ENCODE results near the gene ANO8.
A peak's percentile ranks its signal among the peaks of the same experiment; 100 is the strongest.
"Not testable (repeated sequence)": the region's sequence is repeated elsewhere in the genome, so short reads cannot be mapped to it uniquely, and the experiment has no call there.

The ANO8 gene, protein sequence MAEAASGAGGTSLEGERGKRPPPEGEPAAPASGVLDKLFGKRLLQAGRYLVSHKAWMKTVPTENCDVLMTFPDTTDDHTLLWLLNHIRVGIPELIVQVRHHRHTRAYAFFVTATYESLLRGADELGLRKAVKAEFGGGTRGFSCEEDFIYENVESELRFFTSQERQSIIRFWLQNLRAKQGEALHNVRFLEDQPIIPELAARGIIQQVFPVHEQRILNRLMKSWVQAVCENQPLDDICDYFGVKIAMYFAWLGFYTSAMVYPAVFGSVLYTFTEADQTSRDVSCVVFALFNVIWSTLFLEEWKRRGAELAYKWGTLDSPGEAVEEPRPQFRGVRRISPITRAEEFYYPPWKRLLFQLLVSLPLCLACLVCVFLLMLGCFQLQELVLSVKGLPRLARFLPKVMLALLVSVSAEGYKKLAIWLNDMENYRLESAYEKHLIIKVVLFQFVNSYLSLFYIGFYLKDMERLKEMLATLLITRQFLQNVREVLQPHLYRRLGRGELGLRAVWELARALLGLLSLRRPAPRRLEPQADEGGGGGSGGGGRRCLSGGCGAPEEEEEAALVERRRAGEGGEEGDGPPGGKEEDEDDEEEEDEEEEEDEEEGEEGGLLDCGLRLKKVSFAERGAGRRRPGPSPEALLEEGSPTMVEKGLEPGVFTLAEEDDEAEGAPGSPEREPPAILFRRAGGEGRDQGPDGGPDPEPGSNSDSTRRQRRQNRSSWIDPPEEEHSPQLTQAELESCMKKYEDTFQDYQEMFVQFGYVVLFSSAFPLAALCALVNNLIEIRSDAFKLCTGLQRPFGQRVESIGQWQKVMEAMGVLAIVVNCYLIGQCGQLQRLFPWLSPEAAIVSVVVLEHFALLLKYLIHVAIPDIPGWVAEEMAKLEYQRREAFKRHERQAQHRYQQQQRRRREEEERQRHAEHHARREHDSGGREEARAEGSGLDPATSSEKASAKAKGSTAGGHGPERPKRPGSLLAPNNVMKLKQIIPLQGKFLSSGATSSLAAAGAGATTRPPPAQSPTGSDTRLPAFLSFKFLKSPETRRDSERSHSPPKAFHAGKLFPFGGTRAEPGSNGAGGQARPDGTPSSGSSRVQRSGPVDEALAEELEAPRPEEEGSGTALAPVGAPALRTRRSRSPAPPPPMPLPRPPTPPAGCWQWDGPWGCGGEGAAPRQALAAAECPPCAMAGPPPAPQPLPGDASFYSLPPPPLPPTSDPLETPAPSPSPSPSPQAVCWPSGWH

DNA sequence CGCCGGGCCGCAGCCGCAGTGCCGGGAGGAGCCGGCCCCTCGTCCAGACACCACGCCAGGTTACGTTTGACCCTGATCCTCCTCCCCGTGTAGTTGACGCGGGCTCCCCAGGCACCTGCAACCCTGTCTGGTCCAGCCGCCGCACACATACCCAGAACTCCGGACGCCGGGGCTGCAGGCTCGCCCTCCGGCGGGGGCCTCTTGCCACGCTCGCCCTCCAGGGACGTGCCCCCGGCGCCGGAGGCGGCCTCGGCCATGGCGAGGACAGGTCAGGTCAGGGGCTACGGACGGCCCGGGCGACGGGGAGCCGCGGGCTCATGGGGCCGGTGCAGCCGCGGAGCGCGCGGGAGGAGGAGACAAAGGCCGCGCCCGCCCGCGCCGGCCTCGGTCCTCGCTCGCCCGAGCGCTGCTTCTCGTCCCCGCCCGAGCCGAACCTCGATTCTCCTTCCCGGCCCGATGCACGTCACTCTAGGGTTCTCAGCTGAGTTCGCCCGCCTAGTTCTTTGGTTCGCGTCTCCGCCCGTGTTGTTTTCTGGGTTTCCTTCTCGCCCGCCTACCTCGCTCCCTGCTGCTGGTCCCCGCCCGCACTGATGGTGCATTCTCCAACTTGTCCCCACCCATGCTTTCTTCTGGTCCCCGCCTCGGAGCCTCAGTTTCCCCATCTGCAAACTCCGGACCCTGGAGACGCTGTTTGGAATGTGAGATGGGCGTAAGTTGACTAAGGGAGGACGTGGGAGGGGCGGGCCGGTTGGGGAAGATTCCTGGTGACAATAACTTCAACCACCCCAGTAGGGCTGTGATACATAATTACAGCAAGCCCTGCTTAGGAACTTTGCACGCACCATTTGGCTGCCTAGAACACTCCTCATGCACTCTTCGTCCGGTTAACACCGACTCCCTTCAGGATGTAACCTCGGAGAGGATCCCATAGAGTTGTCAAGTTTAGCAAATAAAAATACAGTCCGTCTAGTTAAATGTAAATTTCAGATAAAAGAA lies at the start of gene ANO8:
Gene ANO8, minus strand, starts transcription at position 442 of the 996 bp plus-strand sequence. Its CDS starts 185 bp downstream, at position 257.
- DNase-seq, result peak; percentile 88

DNA sequence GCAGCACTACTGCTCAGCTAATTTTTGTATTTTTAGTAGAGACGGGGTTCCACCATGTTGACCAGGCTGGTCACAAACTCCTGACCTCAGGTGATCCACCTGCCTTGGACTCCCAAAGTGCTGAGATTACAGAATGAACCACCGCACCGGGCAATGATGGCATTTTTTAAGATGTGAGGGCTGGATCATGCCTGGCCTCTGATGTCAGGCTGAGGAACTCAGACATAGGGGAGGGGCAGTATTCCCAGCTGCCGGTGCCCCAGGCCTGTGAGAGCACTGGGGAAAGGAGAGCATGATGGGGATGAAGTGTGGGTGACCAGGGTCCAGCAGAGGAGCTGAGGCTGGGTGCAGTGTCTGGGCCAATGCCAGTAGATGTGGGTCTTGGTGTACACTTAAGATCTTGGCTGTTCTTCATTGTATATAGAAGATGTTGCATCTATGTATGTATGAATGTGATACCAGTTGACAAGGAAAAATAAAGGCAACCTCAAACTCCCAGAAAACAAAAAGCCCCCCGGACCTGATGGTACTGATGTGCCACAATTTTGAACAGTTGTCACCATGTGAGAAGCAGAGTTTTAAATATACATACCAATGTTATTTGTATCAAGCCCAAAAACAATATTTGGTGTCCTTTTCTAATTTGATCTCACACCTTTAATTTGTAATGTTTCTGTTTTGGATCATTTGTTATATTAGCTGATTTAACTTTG lies 45.9 kb upstream of the ANO8 start:
- no peak for DNase-seq

DNA sequence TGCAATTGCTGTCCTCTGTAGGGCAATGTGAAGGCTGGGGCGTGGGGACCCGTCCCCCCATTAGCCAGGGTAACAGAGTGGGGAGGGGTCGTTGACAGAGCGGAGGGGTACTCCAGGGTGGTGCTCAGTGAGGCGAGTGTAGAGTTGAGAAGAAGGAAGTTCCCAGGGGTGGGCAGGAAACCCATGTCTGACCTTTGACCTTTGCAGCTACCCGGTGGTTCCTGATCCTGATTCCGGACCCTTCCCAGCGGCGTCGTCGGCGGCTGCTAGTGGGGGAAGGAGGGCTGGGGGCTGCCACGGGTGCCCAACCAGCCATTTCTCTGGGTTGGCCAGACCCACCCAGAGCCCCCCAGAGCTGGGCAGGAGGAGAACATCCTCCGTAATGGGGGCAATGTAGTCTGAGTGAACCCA lies 44.6 kb upstream of the ANO8 start:
- no peak for DNase-seq

DNA sequence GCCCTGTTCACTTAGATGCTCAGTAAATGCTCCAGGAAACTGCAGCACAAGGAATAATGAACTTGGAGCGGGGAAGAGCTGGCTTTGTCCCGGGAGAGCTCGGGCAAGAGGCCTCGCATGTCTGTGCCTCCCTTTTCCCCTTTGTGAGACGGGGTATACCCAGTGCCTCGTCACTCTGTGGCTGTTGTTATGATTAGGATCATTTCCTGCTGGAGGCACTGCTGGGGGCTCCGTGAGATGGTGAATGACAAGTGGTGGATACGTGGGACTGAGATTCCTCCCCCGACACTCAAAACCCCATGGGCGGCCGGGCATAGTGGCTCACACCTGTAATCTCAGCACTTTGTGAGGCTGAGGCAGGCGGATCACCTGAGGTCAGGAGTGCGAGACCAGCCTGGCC lies 43.6 kb upstream of the ANO8 start:
- DNase-seq, result no peak

DNA sequence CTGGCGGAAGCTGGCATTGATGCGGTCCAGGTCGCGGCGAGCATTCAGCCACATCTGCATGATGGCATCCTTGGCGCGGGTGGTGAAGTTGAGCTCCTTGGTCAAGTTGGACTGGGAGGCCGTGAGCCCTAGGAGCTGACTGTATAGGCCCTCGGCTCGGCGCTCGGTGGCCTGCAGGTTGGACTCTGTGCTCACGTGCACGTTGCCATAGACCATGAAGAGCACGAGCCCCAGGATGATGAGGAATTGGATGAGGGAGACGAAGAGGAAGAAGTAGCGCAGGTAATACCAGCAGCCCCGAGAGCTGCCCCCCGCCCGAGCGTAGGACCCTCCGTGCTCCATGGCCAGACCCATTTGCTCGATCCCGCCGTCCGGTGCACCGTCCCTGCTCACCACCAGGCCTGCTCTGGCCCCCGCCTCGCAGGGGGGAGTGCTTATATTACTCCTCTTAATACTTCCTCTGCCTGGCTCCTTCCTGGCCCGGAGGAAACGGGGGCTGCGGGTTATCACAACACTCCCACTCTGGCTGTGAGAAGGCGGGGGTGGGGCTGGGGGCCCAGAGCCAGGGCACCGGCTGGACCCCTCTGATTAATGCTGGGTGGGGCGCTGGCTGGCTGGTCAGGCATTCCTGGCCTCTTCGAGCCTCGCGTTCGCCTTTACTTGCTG lies 42.4 kb upstream of the ANO8 start, which contains the start of gene PLVAP:
Gene PLVAP, minus strand, starts transcription at position 408 of the 666 bp plus-strand sequence. Its CDS starts 54 bp downstream, at position 354.
- no peak for DNase-seq

DNA sequence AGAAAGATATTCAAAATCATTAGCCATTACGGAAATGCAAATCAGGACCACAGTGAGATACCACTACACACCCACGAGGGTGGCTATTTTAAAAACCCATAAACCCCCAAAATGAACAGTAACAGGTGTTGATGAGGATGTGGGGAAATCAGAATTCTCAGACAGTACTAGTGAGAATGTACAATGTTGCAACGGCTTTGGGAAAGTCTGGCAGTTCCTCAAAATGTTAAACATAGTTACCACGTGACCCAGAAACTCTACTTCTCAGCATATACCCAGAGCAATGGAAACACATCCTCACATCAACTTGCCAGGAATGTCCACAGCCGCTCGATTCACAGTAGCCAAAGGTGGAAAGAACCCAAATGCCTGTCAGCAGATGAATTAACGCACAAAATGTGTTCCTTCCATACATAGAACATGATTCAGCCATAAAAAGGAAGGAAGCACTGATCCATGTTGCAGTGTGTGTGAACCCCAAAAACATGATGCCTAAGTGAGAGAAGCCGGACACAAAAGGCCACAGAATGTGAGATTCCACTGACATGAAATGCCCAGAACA lies 35.5 kb upstream of the ANO8 start:
- no peak for DNase-seq

DNA sequence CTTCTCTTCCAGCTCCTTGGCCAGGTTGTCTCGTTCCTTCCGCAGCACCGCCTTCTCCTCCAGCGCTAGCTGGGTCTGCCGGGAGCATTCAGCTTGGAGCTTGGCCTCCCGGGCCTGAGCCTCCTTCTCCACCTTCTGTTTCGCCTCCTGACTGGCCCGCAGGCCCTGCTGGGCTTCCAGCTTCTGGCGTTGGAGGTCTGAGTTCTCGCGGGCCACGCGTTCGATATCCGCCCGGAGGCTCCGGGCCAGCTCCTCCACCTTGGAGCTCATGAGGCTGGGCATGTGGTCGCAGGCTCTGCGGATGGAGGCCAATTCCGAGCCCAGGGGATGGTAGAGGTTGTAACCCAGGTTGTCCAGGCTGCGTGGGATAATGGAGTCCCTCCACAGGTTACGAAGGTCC lies 30.7 kb upstream of the ANO8 start:
- no peak for DNase-seq

DNA sequence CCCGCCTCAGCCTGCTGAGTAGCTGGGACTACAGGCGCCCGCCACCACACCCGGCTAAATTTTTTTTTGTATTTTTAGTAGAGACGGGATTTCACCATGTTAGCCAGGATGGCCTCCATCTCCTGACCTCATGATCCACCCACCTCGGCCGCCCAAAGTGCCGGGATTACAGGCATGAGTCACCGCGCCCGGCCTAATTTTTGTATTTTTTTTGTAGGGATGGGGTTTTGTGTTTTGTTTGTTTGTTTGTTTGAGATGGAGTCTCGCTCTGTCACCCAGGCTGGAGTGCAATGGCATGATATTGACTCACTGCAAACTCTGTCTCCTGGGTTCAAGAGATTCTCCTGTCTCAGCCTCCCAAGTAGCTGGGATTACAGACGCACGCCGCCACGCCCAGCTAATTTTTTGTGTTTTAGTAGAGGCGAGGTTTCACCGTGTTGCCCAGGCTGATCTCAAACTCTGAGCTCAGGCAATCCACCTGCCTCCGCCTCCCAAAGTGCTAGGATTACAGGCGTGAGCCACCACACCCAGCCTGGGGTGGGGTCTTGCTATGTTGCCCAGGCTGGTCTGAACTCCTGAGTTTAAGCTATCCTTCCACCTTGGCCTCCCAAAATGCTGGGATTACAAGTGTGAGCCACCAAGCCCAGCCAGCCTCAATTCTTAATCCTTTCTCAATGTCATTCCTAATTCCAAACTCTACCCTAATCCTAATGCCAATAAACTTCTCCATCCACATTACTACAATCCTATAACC lies 29.4 kb upstream of the ANO8 start:
- not testable (repeated sequence) for DNase-seq

DNA sequence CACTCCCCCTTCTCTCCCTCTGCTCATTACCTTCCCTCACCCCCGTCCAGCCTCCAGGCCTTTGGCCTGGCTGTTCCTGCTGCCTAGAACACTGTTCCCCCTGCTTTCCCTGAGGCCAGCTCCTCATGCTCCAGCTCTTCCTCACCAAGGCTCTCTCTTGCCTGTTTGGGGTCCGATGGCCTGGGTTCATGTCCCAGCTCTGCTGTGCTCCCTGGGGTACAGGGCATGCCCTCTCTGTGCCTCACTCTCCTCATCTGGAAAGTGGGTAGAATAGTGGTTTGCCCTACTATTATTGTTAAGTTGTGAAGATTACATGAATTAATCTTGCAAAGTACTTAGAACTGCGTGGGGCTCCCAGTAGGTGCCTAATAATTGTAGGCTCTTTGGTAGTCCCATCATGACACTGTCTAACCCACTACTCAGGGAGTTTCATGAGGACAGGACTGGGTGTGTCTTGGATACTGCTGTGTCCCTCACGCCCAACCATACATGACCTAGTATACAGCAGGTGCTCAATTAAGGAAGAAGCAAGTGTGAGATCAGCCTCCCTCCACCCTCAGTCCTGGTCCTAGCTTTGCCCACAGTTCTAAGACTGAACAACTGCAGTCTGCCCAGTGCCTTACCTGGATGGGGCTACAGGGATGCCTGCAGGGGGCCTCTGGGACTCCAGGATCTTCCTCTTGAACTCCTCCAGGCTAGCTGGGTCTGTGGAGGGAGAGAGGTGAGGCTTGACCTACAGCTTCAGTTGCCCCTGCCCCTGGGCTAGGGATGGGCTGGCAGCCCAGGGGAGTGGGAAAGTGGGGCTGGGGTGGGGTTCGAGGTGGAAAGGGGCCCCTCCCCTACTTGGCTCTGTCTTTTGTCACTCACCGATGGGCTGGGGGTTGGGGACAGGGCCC lies 25.5 kb upstream of the ANO8 start:
- no peak for DNase-seq

DNA sequence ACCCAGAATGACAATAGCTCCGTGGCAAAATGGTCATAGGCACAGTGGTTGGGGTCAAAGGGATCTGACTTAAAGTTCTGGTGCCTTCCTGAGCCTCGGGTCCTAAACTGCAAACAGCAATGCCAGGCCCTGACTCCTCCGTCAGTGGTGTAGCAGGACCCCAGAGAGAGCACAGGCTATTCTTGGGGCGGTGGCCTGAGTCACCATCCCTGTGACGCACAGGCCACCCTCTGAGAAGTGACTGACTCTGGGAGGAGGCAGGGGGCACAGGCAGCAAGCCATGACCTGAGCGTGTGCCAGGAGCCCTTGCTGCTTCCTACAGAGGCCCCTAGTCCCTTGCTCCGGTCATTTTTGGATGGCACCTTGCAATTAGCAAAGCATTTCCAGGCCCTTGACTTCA lies 23.7 kb upstream of the ANO8 start:
- no peak for DNase-seq

DNA sequence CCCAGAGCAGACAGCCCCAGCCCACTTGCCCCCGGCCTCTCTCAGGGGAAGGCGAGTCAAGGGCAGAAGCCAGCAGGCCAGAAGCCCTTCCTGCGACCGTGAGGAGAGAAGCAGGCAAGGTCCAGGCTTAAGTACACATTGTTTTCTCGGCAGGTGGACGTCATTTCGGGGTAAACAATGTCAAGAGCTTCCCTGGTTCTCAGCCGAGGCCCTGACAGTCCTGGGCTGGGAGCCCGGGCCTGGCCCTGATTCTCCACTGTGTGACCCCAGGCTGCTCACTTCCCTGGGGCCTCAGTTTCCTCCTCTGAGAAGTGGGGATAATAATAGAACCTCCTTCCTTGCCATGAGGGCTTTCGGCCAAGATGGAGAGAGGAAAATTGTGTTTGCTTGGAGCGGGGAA lies 23.1 kb upstream of the ANO8 start:
- no peak for DNase-seq

DNA sequence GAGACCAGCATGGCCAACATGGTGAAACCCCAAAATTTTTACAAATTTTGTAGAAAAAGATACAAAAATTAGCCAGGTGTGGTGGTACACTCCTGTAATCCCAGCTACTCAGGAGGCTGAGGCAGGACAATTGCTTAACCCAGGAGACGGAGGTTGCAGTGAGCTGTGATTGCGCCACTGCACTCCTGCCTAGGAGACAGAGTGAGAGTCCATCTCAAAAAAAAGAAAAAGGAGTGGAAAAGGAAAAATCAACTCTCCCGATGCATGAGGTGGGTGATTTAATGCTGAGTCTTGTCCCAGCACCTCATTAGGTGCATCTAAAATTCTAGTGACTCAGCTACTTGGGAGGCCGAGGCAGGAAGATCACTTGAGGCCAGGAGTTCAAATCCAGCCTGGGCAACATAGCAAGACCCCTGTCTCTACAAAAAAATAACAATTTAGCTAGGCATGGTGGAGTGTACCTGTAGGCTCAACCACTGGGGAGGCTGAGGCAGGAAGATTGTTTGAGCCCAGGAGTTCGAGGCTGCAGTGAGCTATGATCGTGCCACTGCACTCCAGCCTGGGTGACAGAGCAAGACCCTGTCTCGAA lies 22.5 kb upstream of the ANO8 start:
- no peak for DNase-seq

DNA sequence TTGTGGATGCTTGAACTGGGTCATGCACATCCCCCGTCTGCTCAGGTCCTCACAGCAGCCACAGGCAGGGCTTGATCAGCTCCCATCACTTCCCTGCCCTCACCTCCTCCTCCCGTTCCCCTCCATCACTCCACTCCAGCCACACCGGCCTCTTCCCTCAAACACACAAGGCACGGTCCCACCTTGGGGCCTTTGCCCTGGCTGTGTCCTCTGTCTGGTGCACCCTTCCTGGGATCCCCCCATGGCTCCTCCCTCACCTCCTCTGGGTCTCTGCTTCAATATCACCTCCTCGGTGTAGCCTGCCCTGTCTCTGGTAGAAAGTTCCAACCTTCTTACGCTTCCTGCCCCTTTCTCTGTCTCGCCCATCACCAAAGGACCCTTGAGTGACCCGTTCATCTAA lies 18.7 kb upstream of the ANO8 start:
- no peak for DNase-seq

DNA sequence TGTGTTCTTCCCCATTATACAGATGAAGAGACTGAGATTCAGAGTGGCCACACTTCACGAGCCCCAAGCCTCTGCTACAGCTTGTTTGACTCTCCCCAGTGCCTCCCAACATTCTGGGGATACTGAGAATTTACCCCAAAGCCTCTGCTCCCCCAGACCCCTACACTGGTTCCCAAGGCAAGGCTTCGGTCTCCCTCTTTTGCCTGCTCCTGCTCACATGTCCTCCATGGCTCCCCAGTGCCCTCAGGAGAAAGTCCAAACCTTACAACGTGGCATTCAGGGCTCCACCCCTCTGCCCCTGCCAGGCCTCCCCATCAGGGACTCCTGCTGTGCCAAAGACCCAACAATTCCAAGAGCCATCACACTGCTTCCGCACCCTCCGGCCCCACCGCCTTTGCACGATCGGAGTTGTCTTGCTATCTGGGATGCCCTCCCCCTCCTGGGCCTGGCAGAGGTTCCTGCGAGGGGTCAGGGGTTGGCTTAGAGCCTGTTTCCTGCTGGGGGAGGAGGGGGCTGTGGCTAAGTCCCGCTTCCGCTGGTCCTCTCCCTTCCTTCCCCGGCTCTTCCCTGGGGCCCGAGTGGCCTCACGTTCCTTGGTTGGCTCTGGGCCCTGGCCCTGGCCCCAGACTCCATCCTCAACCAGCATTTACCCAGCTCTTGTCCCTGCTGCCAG lies 18.1 kb upstream of the ANO8 start:
- no peak for DNase-seq

DNA sequence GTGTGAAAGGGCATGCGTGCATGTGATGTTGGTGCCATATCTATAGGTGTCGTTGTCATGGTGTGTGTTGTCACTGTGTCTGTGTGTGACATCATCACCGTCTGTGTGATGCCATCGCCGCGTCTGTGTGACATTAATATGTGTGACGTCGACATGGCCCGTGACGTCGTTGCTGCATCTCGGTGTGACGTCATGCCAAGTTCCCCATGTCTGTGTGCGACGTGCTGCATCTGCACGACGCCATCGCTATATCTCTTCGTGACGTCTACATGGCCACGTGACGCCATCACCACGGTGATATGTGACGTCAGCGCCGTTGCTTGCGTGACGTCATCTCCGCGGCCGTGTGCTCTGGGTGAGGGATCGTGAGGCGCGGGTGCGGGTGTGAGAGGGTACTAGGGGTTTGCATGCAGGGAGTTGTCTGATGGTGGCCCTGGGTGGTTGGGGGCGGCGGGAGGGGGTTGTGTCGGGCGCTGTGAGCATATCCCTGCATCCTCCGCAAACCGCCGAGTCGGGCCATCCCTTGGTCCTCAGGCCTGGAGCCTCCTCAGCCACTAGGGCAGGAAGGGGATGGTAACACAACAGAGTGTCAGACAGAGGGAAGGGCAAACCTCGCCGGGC lies 17.3 kb upstream of the ANO8 start:
- no peak for DNase-seq

DNA sequence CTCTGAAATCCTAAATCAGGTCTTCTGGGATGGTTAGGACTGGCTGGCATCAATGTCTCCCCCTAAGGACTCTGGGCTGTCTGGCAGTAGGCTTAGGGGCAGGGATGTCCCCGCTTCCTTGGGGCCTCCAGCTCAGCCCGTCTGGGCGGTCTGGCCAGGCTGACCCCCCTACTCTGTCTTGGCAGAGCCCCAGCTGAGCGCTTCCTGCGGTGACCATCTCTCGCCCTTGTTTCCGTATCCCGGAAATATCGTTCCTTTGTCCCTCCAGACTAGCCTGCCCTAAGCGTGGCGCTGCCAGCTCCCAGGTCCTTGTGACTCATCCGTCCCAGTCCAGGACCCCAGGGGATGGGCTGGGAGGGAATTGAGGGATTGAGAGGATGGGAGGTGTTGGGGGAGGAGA lies 14.0 kb upstream of the ANO8 start:
- DNase-seq, result no peak

DNA sequence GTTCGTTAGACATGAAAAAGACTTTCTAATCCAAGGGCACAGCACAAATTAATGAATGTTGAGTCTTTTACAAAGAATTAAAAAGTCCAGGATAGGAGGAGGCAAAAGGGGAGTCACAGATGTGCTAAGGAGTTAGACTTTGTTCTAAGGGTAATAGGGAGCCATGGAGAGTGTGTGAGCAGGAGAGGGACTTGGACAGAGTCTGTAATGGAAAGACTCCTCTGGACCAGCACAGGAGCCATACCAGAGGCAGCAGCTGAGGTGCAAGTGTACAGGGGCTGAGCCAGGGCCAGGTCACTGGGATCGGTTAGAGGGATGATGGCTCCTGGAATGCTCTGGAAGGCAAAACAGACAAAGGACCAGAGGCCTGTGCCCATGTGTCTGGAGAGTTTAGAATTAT lies 13.2 kb upstream of the ANO8 start:
- DNase-seq, result no peak
